CD4-positive, alpha-beta T cell treated with Interleukin-12 subunit alpha and Interleukin-12 subunit beta, for 1 hour (primary cell): ENCODE data around the gene SAC3D1.

ENCODE experiments used
- DNase-seq: peaks from one replicate; pipeline ENCODE4 v3.0.0-alpha.2; 2020

The SAC3D1 gene

GRCh38 chr11:65063532-65063931, 22.5 kb downstream of the SAC3D1 start:
- DNase-seq, result no peak

GRCh38 chr11:65064847-65065240, 23.8 kb downstream of the SAC3D1 start:
- no peak for DNase-seq

DNA sequence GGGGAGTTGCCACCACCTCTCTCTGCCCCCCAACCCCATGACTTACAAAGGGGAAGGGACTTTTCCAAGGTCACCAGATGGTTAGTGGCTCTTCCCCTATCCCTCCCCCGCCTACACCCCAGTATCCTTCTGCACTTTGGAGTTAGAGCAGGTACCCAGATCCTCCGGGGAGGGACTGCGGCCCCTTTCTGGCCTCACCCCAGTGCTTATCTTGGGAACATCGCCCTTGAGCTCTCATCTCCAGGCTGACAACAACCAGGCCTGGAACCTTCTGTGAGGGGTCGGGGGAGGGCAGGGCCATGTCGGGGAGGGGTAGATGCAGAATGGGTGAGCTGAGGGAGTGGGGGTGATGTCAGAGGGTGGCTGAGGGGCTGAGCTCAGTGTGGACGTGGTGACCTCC, 24.8 kb downstream of the SAC3D1 start:
- no peak for DNase-seq

DNA sequence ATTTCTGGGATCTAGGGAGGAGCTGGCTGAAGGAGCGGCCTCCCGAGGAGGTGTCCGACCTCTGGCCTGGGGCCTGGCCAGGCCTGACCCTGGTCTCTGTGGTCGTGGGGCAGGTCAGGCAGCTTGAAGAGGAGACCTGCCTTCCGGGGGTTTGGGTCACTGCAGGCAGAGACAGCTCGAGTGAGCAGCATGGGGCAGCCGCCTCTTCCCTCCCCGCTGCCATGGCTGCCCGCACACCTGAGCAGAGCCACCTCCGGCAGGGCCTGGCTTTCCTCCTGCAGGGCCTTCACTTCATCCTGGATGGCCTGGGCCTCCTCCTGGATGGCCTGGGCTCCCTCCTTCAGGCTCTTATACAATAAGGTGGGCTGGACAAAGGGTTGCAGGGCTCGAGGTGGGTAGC, 25.3 kb downstream of the SAC3D1 start:
- no peak for DNase-seq

- no peak for DNase-seq
Observed at GRCh38 chr11:65066805-65067291, 25.8 kb downstream of the SAC3D1 start.

DNA sequence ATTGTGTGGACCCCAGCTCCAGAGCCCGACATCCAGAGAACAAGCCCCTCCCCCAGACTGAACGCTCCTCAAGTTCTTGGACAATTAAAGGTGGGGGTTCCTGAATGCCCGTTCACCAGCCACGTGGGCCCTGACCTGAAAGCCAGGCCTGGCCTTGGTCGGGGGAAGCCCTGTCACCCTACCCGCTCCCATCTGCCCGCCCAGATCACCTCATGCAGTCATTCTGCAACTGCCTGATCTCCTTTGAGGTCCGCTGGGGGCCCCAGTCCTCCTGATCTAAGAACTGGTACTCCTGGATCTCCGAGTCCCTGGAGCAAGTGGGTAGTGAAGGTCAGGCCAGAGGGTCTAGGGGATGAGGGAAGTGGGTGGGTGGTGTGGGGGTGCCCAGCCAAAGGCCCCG, 26.4 kb downstream of the SAC3D1 start:
- no peak for DNase-seq

DNA sequence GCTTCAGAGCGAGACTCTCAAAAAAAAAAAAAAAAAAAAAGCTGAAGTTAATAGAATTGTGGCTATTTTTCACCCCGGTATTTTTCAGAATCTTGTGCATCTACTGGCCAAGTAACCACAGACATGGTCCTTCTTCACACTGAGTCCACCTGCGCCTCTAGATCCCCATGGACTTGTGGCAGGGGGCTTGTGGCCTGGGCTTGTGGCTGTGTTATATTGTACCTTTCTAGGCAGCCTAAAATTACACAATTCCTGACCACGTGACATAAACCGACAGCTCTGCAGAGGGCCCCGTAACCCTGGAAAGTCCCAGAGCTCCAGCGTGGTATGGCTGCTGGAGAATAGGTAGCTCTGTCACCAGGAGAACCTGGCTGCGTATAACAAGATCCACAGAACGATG, 28.2 kb downstream of the SAC3D1 start:
- DNase-seq, result no peak

DNA sequence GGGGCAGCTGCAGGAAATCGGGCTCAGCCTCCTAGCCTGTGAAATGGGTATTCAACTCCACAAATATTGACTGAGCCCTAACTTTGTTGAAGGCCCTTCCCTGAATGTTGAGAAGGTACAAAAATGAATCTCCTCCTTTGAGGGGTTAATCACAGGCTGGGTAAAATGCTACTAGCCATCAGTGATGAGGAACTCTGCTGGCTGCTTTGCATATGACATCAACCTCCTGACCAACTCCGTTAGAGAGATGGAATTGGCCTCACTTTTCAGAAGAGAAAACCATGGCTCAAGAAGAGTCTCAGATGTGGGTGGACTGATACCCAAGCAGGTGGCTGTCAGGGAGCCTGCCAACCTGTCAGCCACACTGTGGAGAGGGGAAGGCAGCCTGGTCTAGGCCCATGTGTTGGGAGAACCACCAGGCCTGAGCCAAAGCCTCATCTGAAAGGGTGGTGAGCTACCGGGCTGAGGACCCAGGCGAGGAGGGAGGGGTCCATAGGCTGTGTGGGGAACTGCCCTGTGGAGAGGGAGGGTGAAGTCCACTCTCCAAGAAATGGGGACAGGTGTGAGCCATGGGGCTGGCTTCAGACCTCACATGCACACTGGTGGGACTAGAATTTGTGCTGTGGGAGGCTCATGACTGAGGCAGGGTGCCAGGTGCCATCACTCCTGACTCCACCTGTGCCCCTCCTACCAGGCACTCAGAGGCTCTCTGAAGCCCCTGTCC, 31.1 kb downstream of the SAC3D1 start:
- DNase-seq, result no peak

DNA sequence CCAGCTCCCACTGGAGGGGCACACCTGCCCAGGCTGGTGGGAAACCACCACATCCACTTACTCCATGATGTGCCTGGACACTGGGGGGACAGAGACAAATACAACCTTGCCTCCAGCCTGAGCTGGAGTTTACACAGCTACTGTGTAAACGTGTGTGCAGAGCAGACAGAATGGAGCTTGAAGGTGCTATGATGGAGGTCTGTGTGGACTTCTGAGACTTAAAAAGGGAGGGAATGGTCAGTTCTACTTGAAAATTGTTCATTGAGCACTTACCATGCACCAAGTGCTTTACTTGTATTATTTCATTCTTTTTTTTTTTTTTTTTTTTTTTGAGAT, 31.6 kb downstream of the SAC3D1 start:
- DNase-seq, result no peak

GRCh38 chr11:65077451-65077850, 36.4 kb downstream of the SAC3D1 start:
- DNase-seq, result no peak

DNA sequence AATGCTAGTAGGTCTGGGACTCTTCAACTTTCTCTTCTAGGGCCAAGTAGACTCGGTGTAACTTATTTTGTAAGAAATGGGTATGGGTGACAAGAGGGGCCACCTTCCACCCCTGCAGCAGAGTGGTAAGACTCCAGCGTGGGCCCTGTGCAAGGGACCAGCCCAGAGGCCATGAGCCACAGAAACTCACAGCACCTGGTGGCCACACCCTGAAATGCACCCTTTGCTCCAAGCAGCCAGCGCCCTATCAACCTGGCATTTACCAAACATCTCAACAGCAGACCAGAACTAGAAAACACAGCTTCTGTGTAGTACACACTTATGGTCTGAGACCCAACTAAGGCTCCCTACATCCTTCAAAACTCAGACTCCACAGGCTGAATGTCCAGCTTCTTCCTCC, 37.1 kb downstream of the SAC3D1 start:
- DNase-seq, result peak; percentile 82

DNA sequence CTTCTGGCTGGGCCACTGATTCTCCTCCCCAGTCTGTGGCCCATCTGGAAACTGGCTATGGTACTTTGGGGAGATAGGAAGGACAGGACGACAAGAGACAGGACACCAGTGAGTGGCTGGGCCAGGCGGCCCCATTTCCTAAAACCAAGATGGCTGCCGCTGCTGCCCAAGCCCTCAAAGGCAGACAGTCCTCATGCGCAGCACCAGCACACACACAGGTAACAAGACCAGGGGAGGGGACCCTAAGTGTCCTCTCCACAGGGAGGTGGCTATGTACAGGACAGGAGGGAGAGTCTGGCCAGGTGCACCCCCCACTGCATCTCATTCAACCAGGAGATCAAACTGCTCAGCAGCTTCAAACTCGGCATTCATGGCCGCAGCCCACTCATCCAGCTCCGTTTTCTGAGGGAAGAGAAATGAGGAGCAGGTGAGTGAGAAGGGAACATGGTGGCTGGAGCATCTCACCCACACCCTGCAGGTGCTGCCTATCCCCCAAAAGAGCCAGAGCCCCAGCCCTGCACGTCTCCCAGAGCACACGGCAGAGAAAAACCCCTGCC, 37.9 kb downstream of the SAC3D1 start:
- no peak for DNase-seq

- no peak for DNase-seq
Observed at GRCh38 chr11:65083134-65083833, 42.3 kb downstream of the SAC3D1 start.

GRCh38 chr11:65083834-65084597, 43.0 kb downstream of the SAC3D1 start, which contains the start of the genes CDCA5 and ZFPL1:
CDCA5 (minus strand) TSS chr11:65084040; CDS start chr11:65083978, 62 bp downstream.
ZFPL1 (plus strand) TSS chr11:65084222; CDS start chr11:65084699, 477 bp downstream.
- DNase-seq, result peak; percentile 97

DNA sequence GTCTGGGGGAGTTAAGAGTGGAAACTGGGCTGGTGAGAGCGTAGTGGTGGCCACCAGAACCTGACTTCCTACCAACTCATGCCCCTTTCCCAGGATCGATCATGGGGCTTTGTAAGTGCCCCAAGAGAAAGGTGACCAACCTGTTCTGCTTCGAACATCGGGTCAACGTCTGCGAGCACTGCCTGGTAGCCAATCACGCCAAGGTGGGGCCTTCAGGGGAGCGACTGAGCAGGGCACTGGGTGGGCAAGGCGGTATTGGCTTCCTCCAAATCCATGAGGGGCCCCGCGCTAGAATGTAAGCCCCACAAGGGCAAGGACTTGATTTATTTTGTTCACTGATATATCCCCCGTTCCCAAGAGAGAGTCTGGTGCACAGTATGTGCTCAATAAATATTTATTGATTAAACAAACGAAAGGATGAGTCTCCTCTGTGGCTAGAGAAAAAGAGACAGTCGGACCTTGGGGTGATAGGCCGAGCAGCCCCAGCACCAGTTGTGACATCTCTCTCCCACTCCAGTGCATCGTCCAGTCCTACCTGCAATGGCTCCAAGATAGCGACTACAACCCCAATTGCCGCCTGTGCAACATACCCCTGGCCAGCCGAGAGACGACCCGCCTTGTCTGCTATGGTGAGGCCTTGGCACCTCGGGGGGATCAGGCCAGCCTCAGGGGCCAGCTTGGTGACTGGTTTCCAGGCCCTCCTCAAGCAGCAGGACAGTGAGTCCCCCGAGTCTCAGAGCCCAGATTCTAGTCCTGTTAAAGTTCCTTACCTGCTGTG, 43.8 kb downstream of the SAC3D1 start:
- no peak for DNase-seq

GRCh38 chr11:65085446-65085845, 44.4 kb downstream of the SAC3D1 start:
- DNase-seq, result no peak

- DNase-seq, result no peak
Observed at GRCh38 chr11:65086809-65087208, 45.8 kb downstream of the SAC3D1 start.

DNA sequence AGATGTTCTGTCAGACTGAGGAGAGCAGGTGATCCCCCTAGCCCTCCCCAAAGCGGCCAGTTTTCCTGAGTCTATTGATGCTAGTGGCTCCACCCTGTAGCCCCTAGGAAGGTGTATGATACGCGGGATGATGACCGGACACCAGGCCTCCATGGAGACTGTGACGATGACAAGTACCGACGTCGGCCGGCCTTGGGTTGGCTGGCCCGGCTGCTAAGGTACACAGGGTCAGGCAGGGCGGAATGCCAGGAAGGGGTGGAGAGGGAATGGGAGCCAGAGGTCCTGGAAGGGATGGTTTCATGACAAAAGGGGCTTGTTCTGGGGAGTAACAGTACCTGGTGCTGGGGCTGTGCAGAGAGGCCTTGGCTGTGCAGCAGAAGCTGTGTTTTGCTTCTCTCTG, 46.2 kb downstream of the SAC3D1 start:
- DNase-seq, result no peak

DNA sequence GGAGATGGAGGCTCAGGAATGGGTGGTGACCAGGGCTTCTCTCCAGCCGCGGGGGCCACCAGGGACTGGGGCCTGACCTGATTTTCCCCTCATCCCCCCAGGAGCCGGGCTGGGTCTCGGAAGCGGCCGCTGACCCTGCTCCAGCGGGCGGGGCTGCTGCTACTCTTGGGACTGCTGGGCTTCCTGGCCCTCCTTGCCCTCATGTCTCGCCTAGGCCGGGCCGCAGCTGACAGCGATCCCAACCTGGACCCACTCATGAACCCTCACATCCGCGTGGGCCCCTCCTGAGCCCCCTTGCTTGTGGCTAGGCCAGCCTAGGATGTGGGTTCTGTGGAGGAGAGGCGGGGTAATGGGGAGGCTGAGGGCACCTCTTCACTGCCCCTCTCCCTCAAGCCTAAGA, 46.8 kb downstream of the SAC3D1 start:
- DNase-seq, result no peak

DNA sequence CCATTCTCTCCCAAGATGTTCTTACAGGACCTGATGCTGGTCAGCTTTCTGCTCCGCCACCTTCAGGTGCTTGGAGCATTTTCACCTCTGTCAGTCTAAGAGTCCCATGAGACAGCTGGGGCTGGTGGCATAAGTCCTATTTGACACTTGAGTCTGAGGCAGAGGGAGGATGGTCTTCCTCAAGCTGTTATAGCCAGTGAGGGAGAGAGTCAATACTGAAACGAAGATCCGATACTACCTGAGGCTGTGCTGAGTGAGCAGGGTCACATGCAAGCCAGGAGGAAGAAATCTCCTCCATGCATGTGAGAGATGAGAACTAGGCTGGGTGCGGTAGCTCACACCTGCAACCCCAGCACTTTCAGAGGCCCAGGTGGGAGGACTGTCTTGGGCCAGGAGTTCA, 48.6 kb downstream of the SAC3D1 start:
- DNase-seq, result no peak

- DNase-seq, result no peak
Observed at GRCh38 chr11:65090628-65091027, 49.6 kb downstream of the SAC3D1 start.
